ENCODE data around the gene TM4SF4. TPM values are rescaled to one million over a fixed set of nuclear protein-coding genes. Genes with fewer than 3 reads are reported as not detected.

TM4SF4 gene
- total RNA-seq, 2 donors from 2014 or later = 1.1 to 4.5 TPM

DNA sequence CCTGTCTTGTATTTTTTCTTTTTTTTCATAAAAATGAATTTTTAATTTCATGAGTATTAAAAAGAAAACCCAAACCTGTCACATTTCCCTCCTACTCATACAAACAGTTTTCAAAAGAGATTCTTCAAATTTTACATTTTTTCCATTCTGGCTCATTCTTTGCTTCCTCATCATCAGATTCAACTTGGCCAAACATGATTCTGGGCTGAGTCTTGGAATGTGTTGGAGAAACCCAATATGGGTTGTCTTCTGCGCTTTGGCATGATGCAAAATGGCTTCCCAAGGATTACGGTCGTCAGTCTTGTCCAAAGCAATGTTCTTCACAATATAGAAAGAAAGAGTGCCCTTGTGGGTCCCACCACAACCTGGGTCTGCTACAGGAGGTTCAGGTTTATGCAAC, 12.4 kb upstream of the TM4SF4 start:
- Histone ChIP-seq H3K27ac (no peak overlapping the region), H3K4me3 (no peak overlapping the region), H3K4me1 (no peaks in the 10 kb centered on the region), H3K9me3 (no peaks in the 10 kb centered on the region), H3K27me3 (no peaks in the 10 kb centered on the region), H3K36me3 (no peaks in the 10 kb centered on the region), H3K9ac (ENCODE audit: low read depth in 2 of 2, low read length in 2 of 2) (no peak overlapping the region)
- DNase-seq = no peak
- intact Hi-C loops (cut with DNase I) = no loop called here
- TF ChIP-seq, protein P1, sequence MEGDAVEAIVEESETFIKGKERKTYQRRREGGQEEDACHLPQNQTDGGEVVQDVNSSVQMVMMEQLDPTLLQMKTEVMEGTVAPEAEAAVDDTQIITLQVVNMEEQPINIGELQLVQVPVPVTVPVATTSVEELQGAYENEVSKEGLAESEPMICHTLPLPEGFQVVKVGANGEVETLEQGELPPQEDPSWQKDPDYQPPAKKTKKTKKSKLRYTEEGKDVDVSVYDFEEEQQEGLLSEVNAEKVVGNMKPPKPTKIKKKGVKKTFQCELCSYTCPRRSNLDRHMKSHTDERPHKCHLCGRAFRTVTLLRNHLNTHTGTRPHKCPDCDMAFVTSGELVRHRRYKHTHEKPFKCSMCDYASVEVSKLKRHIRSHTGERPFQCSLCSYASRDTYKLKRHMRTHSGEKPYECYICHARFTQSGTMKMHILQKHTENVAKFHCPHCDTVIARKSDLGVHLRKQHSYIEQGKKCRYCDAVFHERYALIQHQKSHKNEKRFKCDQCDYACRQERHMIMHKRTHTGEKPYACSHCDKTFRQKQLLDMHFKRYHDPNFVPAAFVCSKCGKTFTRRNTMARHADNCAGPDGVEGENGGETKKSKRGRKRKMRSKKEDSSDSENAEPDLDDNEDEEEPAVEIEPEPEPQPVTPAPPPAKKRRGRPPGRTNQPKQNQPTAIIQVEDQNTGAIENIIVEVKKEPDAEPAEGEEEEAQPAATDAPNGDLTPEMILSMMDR (IDR thresholded peaks at IDR 0.05) = no peak

DNA sequence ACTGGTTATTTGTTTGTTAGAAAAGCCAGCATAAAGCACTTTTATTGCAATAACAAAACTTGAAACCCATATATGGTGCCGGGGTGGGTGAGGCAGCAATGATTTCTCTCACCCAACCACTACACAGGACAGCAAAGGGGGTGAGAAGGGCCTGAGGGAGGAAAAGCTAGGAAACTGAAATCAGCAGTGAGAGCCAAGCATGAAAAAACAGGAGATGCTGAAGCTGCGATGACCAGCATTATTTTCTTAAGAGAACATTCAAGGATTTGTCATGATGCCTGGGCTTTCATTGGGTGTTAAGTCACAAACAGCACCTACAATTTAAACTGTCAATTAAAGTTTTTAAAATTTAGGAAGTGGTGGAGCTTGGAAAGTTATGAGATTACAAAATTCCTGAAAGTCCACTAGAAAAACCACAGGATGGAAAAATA, 11.9 kb upstream of the TM4SF4 start:
- no peaks in the 10 kb centered on the region for H3K27me3 ChIP-seq
- no peaks in the 10 kb centered on the region for H3K36me3 ChIP-seq
- no peak for DNase-seq
- H3K9ac ChIP-seq (ENCODE audit: low read depth in 2 of 2, low read length in 2 of 2) = no peak overlapping the region
- H3K4me3 ChIP-seq = no peak overlapping the region
- H3K4me1 ChIP-seq = no peaks in the 10 kb centered on the region
- TF ChIP-seq, protein P1 (IDR thresholded peaks at IDR 0.05) = no peak
- H3K9me3 ChIP-seq = no peaks in the 10 kb centered on the region
- H3K27ac ChIP-seq = no peak overlapping the region
- intact Hi-C loops (cut with DNase I) = no loop called here

DNA sequence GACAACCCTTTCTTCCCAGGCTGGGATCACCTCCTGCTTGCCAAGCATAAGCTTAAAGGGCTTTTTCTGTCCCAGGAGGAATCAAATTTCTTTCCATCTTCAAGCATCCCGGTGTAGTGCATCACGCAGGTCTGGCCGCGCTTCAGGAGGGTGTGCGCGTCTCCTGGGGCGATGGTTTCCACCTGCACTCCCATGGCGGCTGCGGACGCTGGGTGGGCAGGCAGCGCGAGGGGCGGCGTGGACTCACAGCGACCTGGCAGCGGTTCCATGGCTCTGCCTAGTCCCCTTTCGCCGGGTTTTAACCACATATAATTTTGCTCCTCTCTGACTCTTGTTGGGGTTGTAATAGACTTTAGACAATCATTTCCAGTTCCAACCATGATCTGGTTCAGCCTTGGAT, 10.6 kb upstream of the TM4SF4 start:
- Histone ChIP-seq H3K9ac (ENCODE audit: low read depth in 2 of 2, low read length in 2 of 2) (no peak overlapping the region), H3K4me1 (no peaks in the 10 kb centered on the region), H3K27me3 (no peaks in the 10 kb centered on the region), H3K36me3 (no peaks in the 10 kb centered on the region), H3K9me3 (no peaks in the 10 kb centered on the region), H3K27ac (no peak overlapping the region), H3K4me3 (no peak overlapping the region)
- intact Hi-C loops (cut with DNase I) = no loop called here
- no peak for DNase-seq
- TF ChIP-seq, protein P1 (IDR thresholded peaks at IDR 0.05) = no peak

- no peaks in the 10 kb centered on the region for H3K4me1 ChIP-seq
- intact Hi-C loops (cut with DNase I) = no loop called here
- H3K9me3 ChIP-seq = no peaks in the 10 kb centered on the region
- TF ChIP-seq, protein P1 (IDR thresholded peaks at IDR 0.05) = no peak
- H3K4me3 ChIP-seq = no peak overlapping the region
- no peak overlapping the region for H3K9ac ChIP-seq (ENCODE audit: low read depth in 2 of 2, low read length in 2 of 2)
- no peak overlapping the region for H3K27ac ChIP-seq
- no peaks in the 10 kb centered on the region for H3K36me3 ChIP-seq
- H3K27me3 ChIP-seq = no peaks in the 10 kb centered on the region
- DNase-seq = no peak
These were observed 9.8 kb upstream of the TM4SF4 start for GRCh38 chr3:149464542-149465328.

- TF ChIP-seq, protein P1 (IDR thresholded peaks at IDR 0.05) = no peak
- no peak overlapping the region for H3K9ac ChIP-seq (ENCODE audit: low read depth in 2 of 2, low read length in 2 of 2)
- no peaks in the 10 kb centered on the region for H3K9me3 ChIP-seq
- intact Hi-C loops (cut with DNase I) = no loop called here
- H3K27ac ChIP-seq = no peak overlapping the region
- no peak for DNase-seq
- H3K36me3 ChIP-seq = no peaks in the 10 kb centered on the region
- H3K27me3 ChIP-seq = no peaks in the 10 kb centered on the region
- H3K4me1 ChIP-seq = no peaks in the 10 kb centered on the region
- no peak overlapping the region for H3K4me3 ChIP-seq
These were observed 9.1 kb upstream of the TM4SF4 start for GRCh38 chr3:149465351-149465883.
